HG03039 (cell line): Measurements from ENCODE around the gene LGR6.
"Not testable (repeated sequence)": the region's sequence is repeated elsewhere in the genome, so short reads cannot be mapped to it uniquely, and the experiment has no call there.

Experiments
- ATAC-seq: cut with Tn5 transposase; IDR thresholded peaks from one replicate; pipeline ENCODE4 v1.9.1; 2021; ENCODE audit warnings: mild to moderate bottlenecking, moderate library complexity; ENCODE audit not compliant: unreplicated experiment

LGR6 gene

DNA sequence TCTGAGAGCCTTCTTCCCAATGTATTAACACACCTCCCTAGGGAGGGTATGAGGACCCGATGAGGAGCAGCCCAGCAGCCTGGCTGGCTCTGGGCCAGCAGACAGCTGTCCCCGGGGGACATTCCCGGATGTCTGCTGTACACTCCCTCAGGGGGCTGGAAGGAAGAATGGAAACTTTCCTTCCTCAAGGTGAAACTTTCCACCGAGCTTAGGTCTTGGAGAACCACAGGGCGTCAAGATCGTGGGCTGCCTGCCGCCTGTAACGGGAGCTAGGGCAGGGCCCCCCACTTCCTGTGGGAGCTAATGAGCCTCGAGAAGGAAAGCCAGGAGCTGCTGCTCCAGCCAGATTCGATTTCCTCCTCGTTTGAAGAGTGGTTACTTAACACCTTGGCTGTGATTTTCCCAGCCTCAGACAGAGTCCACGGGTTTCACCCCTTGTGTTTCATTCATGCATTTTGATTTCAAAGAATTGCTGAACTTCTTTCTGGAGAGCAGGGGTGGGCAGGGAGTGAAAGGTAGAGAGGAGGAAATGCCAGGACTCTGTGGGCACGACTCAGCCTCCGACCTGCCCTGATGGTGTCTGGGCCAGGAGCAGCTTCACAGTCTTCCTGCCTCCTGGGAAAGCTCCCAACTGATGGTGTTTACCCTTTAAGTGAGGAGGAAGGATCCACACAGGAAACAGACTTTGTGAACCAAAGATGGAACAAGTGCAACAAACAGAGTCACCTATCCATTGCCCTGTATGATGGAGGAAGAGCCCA, 118.5 kb downstream of the LGR6 start:
- no peak for ATAC-seq

DNA sequence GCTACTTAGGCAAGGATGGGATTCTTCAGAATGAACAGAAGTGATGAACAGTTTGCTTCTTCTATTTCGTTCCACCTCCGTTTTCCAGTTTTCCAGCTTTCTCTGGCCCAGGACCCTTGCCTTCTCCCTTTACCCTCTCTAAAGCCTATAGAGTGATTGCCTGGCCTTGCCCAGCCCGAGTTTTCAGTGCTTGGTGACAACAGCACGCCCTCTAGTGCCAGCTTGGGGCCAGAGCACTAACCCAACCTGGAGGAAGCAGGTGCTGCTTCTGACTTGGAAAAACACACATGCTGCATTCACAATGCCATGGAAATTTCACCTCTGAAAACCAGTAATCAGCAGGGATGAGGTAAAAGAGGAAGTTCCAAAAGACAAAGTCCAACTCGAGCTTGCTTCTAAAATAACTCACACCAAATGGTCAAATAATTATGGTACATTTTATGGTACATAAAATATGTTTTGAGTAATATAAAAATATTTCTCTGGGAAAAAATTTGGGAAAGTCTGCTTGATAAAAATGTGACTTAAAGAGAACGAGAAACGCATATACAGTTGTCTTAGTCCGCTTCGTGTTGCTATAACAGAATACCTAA, 122.1 kb downstream of the LGR6 start:
- ATAC-seq: no peak

DNA sequence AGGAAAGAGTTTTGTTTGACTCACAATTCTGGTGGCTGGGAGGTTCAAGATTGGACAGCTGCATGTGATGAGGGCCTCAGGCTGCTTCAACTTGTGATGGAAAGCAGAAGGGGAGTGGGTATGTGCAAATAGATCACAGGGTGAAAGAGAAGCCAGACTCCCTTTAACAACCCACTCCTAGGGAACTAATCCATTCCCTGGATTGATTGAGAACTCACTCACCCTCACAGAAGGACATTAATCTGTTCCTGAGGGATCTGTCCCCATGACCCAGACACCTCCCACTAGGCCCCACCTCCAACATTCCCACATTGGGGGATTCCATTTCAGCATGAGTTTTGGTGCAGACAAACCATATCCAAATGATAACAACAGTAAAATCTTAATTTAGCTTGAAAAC, 122.6 kb downstream of the LGR6 start:
- no peak for ATAC-seq

DNA sequence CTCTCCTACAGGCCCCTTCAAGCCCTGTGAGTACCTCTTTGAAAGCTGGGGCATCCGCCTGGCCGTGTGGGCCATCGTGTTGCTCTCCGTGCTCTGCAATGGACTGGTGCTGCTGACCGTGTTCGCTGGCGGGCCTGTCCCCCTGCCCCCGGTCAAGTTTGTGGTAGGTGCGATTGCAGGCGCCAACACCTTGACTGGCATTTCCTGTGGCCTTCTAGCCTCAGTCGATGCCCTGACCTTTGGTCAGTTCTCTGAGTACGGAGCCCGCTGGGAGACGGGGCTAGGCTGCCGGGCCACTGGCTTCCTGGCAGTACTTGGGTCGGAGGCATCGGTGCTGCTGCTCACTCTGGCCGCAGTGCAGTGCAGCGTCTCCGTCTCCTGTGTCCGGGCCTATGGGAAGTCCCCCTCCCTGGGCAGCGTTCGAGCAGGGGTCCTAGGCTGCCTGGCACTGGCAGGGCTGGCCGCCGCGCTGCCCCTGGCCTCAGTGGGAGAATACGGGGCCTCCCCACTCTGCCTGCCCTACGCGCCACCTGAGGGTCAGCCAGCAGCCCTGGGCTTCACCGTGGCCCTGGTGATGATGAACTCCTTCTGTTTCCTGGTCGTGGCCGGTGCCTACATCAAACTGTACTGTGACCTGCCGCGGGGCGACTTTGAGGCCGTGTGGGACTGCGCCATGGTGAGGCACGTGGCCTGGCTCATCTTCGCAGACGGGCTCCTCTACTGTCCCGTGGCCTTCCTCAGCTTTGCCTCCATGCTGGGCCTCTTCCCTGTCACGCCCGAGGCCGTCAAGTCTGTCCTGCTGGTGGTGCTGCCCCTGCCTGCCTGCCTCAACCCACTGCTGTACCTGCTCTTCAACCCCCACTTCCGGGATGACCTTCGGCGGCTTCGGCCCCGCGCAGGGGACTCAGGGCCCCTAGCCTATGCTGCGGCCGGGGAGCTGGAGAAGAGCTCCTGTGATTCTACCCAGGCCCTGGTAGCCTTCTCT, 124.6 kb downstream of the LGR6 start:
- no peak for ATAC-seq

DNA sequence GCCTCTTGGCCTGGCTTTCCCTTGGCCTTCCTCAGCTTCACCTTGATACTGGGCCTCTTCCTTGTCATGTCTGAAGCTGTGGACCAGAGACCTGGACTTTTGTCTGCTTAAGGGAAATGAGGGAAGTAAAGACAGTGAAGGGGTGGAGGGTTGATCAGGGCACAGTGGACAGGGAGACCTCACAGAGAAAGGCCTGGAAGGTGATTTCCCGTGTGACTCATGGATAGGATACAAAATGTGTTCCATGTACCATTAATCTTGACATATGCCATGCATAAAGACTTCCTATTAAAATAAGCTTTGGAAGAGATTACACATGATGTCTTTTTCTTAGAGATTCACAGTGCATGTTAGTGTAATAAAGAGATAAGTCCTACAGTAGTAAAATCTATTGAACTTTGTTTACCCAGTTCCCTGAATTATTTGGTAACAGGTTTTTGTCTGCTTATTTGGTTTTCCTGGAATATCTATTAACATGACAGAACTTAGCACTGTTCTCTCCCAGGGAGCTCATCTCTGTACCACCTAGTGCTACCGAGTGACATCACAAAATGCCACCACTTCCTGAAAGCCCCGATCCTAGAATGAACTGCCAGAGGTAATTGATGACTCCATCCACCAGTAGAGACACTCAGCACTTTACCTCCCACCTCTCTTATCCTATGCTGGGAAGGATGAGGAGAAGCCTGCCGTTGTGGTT, 125.9 kb downstream of the LGR6 start:
- no peak for ATAC-seq

DNA sequence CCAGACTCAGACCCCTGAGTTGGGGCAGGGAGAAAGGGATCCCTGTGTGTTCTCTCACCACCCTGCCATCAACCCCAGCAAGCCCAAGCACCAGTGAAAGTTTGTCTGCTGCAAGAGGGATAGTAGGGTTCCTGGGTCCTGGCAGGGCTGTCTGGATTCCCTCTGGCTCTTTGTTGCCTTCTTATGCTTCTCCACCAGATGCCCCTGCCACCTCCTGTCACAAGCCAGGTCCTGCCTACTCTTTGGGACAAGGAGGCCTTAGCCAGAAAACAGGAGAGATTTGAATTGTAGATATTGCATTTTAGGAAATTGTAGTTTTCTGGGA, 126.4 kb downstream of the LGR6 start:
- ATAC-seq: no peak

DNA sequence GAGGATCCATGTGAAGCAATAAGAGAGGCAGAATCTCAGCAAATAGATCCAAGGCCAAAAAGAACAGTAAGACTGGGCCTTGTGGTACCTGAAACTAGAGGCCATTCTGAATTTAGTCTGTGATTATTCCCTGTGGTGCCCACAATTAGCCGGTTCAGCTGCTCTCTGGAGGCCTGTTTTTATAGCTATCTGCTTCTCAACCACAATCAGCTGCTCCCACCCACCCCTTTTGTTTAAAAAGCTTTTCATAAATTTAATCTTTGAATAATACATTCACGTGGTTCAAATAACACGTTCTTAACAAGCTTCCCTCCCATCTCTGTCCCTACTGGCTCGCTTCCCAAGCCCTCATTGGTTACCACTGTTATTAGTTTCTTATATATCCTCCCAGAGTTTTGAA, 130.1 kb downstream of the LGR6 start:
- no peak for ATAC-seq

DNA sequence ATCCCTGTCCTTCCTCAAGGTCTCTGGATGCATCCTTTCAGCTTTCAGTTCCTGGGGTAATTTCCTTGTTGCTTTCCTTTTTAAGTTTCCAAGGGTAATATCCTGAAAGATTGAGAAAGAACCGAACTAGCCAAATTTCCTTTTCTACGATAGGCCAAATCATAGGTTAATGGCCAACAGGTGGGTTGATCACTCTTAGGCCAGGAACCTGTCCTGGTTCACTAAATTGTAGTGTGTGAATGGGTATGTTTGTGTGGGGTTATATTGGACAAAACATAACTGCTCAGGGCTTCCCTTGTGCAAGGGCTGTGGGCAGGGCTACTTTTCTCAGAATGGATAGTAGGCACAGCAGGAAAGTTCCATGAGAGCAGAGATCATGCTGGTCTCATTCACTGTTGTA, 131.0 kb downstream of the LGR6 start:
- ATAC-seq: no peak

DNA sequence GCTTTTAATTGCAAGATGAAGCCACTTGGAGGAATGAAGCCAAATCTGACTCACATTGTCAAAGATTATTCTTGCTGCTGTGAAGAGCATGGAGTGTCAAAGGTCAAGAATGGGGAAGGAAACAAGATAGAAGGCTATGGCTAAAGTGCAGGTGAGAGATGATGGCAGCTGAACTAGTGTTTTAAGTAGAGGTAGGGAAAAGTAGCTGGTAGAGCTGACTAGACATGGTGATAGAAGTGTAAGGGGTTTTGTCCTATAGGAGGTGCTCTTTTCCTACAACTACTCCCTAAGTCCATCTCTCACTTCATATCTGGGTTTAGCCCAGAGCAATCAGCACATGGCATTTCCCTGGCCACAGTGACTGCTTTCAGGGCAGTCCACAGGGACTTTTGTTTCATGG, 136.3 kb downstream of the LGR6 start:
- ATAC-seq: no peak

DNA sequence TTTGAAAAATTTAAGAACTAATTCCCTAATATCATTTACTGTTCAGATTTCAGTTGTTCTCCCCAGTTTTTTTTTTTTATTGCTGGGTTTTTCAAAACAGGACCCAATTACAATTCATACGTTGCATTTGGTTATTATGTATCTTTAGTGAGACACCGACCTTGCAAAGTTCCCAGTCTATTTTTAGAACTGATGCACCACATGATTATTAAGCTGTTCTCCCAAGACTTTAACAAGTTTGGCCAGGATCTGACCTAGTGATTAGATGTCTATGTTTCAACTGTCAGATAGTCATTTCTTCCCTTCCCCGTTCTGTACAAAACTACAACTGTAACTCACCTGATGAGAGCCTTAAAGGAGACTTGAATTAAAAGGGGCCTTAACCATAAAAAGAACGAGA, 140.3 kb downstream of the LGR6 start:
- no peak for ATAC-seq

DNA sequence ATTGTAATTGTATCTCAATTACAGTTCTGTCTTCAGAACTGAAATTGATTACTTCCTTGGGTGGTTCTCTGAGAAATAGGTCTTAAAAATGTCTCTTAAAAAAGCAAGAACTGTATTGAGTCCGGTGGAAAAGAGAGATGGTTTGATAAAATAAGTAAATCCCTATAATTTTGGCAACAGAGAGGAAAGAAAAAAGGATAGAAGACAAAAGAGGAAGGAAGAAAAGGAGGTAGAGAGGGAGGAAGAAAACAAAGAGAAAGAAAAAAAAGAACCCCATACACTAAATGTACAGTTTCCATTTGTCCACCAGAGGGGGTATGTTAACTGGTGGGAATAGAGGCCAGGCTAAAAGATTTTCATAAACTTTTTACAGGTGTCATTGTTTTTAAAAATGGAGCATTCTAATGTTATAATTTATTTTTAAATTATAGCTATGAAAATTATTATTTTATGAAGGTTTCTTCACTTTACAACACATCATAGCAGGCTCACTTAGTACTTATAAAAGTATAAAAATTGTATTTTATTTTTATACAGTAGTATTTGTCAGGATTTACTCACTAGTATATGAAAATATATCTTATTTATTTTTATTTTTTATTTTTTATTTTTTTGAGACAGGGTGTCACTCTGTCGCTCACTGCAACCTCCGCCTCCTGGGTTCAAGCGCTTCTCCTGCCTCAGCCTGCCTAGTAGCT, 150.2 kb downstream of the LGR6 start:
- ATAC-seq: no peak

DNA sequence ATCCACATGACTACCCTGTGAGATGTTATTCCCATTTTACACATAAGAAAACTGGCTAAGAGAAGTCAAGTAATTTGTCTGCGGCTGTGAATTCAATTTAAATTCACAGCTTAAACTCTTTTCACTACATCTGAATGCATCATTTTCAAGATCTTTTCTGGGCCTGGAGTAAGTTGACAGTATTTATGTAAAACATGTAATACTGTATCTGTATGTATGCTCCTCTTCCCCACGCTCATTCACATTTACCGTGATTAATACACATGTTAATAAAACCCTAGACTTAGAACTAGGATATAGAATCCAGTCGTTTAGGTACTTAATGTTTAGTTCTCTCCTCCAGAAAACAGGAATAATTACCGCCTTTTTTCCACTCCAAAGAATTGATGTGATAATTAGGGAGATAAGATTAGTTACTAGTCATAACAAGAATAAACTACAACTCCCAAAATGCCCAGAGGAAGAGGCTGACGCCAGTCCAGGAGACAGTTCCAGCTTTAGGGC, 154.5 kb downstream of the LGR6 start:
- ATAC-seq: no peak

DNA sequence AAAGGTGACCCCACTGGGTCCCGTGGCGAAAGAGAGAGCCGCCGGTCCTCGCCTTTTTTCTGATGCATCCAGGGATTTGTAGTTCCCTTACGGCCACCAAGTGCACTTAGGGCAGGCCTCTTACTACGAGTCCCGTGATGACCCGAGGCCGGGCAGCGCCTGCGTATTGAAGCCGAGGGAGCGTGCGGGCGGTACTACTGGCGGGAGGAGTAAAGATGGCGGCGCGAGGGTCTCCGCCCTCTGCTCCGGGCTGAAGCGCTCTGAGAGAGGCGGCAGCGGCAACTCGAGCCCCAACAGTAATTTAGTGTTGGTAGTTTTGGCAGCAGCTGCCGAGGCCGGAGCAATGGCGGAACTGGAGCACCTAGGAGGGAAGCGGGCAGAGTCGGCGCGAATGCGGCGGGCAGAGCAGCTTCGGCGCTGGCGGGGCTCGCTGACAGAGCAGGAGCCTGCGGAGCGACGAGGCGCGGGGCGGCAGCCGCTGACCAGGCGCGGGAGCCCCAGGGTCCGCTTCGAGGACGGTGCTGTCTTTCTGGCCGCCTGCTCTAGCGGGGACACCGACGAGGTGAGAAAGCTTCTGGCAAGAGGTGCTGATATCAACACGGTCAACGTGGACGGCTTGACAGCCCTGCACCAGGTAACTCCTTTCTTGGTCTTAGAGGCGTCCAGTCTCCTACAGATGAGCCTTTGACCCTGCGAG, 155.1 kb downstream of the LGR6 start, which contains the start of gene PPP1R12B:
Gene PPP1R12B (plus strand): TSS at position 191 of the 697 bp plus-strand sequence. CDS start 153 bp downstream, at position 344.
- ATAC-seq: peak; percentile 95

DNA sequence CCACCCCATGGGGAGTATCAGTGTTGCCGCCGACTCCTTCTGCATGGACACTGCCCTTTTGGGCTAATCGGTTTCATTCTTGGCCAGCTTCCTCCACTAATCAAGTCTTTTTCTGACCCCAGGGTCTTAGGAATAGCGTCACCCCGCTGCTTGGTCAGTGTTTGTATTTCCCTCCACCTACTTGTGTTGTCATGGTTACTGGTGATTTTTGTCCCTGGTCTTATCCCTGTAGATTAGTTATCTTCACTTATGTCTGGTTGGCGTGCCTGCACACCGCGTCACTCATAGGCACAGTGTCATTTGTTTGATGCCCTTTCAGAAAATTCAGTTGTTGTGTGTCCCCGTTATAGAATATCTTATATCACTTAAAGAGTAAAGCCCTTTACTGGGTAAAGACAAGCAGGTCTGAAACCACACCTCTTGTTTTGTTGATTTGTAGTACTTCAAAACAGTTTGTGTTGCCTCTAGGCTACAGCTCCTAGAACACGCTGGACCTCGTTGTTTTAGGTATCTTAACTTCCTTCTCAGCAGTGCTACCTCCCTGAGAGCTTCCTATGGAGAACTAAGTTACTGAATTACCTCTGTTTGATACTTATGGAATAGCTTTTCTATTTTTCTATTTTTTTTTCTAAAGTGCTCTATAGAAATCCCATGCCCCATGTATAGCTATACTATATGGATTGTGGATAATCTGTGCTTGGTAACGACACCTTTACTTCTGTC, 155.8 kb downstream of the LGR6 start:
- no peak for ATAC-seq

DNA sequence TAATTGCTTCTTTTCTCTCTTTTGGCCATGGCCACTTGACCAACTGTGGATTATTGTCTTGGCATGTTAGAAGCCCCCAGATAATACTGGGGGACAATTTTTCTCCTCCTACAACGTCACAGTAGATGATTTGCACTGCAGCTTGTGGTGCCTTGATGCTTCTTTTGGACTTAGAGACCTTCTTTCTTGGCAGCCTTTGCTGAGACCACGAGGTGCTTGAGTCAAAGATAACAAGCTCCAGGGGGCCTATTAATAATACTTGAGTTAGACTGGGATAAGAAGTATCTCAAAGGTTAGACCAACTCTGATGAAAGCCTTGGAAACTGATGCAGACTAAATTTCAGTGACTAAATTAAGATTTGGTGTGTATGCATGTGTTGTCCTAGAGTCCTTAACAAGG, 158.1 kb downstream of the LGR6 start:
- ATAC-seq: no peak

DNA sequence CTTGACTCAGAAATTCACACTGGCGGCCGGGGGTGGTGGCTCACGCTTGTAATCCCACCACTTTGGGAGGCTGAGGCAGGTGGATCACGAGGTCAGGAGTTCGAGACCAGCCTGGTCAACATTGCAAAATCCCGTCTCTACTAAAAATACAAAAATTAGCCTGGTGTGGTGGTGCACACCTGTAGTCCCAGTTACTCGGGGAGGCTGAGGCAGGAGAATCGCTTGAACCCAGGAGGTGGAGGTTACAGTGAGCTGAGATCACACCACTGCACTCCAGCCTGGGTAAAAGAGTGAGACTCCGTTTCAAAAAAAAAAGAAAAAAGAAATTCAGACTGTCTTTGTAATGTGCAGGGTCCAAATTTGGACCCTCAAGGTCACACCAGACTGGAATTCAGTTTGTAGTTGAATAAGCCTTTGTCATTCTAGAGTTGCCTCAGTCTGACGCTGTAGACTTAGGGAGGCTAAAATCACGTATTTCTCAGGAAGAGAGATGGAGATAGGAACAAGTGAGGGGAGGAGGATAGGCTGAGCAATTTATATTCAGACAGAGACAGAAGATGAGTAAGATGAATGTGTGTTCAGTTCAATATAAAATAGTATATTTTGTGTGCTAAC, 159.1 kb downstream of the LGR6 start:
- ATAC-seq: not testable (repeated sequence)

DNA sequence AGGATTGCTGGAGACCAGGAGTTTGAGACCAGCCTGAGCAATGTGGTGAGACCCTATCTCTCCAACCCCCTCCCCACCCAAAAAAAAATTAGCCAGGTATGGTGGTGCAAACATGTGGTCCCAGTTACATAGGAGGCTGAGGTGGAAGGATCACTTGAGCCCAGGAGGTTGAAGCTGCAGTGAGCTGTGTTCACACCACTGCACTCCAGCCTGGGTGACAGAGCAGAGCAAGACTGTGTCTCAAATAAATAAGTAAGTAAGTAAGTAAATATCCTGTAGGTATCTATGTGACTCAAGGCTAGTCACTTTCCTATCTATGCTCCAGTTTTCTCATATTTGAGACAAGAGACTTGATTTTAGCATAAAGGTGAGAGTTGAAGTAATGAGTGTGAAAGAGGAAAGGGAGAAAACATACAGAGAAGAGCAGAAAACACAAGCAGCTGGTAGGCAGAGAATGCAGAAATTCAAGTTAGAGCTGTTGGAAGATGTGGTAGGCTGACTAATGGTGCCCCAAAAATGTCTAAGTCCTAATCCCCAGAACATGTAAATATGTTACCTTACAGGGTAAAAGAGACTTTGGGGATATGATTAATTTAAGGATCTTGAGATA, 162.4 kb downstream of the LGR6 start:
- no peak for ATAC-seq

DNA sequence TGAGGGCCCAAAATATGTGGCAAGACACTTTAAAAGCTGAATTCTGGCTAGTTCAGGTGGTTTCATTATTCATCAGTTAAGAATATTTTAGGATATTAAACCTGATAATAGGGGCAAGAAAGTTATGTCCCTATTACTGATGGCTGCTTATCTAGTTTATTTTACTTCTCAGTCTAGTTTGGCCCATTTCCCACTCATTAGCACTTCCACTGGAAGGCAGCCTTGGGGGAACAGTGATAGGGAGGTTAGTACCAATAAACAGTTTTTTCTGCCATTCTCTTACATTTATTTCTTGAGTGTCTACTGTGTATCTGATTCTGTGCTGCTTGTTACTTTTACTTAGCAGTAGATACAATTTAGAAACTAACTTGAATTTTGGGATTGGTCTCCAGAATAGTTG, 163.9 kb downstream of the LGR6 start:
- ATAC-seq: no peak
